ENCODE measurements around the gene LRRC2.
A peak's percentile ranks its signal among the peaks of the same experiment; 100 is the strongest.
"Not testable (repeated sequence)": the region's sequence is repeated elsewhere in the genome, so short reads cannot be mapped to it uniquely, and the experiment has no call there.

LRRC2 gene

GRCh38 chr3:46503200-46503874, 62.8 kb downstream of the LRRC2 start:
- H3K27ac ChIP-seq = no peak overlapping the region
- no peak for DNase-seq (ENCODE audit: low read depth, low spot score)

- no peak overlapping the region for H3K27ac ChIP-seq
- no peak for DNase-seq (ENCODE audit: low read depth, low spot score)
These were observed 64.4 kb downstream of the LRRC2 start for GRCh38 chr3:46501702-46502101.

- DNase-seq (ENCODE audit: low read depth, low spot score) = no peak
These were observed 65.2 kb downstream of the LRRC2 start for GRCh38 chr3:46500656-46501635.

GRCh38 chr3:46498916-46499519, 67.1 kb downstream of the LRRC2 start:
- no peak overlapping the region for H3K27ac ChIP-seq
- no peak for DNase-seq (ENCODE audit: low read depth, low spot score)

More at GRCh38 chr3:46500656-46501635, 65.2 kb downstream of the LRRC2 start:
- no peak overlapping the region for H3K27ac ChIP-seq

- no peak within 1 kb of the TSS for H3K27ac ChIP-seq
- no peak for DNase-seq (ENCODE audit: low read depth, low spot score)
These were observed 68.4 kb downstream of the LRRC2 start, which contains the start of gene RTP3 for GRCh38 chr3:46497556-46498265. Gene RTP3, plus strand, starts transcription at chr3:46497976. Its CDS starts 87 bp downstream, at chr3:46498063.

GRCh38 chr3:46496746-46497555, 69.2 kb downstream of the LRRC2 start:
- no peak overlapping the region for H3K27ac ChIP-seq
- no peak for DNase-seq (ENCODE audit: low read depth, low spot score)

GRCh38 chr3:46495901-46496456, 70.1 kb downstream of the LRRC2 start:
- no peak for DNase-seq (ENCODE audit: low read depth, low spot score)
- H3K27ac ChIP-seq = peak overlapping the region; percentile 37

- H3K27ac ChIP-seq; DNase-seq (ENCODE audit: low read depth, low spot score): not testable (repeated sequence)
These were observed 71.6 kb downstream of the LRRC2 start for GRCh38 chr3:46494491-46494890.

- no peak overlapping the region for H3K27ac ChIP-seq
- DNase-seq (ENCODE audit: low read depth, low spot score) = no peak
These were observed 73.1 kb downstream of the LRRC2 start for GRCh38 chr3:46492890-46493547.

- H3K27ac ChIP-seq = no peak overlapping the region
- no peak for DNase-seq (ENCODE audit: low read depth, low spot score)
These were observed 74.7 kb downstream of the LRRC2 start for GRCh38 chr3:46491089-46492070.

- H3K27ac ChIP-seq = no peak overlapping the region
- no peak for DNase-seq (ENCODE audit: low read depth, low spot score)
These were observed 75.6 kb downstream of the LRRC2 start for GRCh38 chr3:46490338-46491084.

- DNase-seq (ENCODE audit: low read depth, low spot score) = no peak
- no peak overlapping the region for H3K27ac ChIP-seq
These were observed 76.2 kb downstream of the LRRC2 start for GRCh38 chr3:46489875-46490274.

- DNase-seq (ENCODE audit: low read depth, low spot score) = no peak
- no peak overlapping the region for H3K27ac ChIP-seq
These were observed 76.7 kb downstream of the LRRC2 start for GRCh38 chr3:46489381-46489780.

- no peak overlapping the region for H3K27ac ChIP-seq
- peak; percentile 40 for DNase-seq (ENCODE audit: low read depth, low spot score)
These were observed 77.3 kb downstream of the LRRC2 start for GRCh38 chr3:46488735-46489361.

- no peak overlapping the region for H3K27ac ChIP-seq
- DNase-seq (ENCODE audit: low read depth, low spot score) = no peak
These were observed 80.3 kb downstream of the LRRC2 start for GRCh38 chr3:46485779-46486175.

Measured in epithelial cell of prostate (primary cell).